ENCODE measurements around the gene NANOGP8. TPM values are rescaled to one million over a fixed set of nuclear protein-coding genes. Genes with fewer than 3 reads are reported as not detected.

Gene NANOGP8
- polyA plus RNA-seq, 3 donors: 0.41 TPM; not detected in 2

Other genes with a start within 250 kb of the NANOGP8 start
- gene AQR, start 115.6 kb downstream of the NANOGP8 start, polyA plus RNA-seq (ENCODE audit: insufficient read length in 3 of 3): 10 to 100 TPM; 36.4 to 44.8 (median 41.8) TPM
- 10 to 100 TPM; 64.4 to 79.9 (median 68.9) TPM for gene ZNF770, start 97.0 kb downstream of the NANOGP8 start, polyA plus RNA-seq (ENCODE audit: insufficient read length in 3 of 3)

Measured in renal cortex interstitium (tissue), 3 donors.